Transverse colon (tissue), 4 donors: ENCODE results near the gene PCDH8. TPM values are rescaled to one million over a fixed set of nuclear protein-coding genes. Genes with fewer than 3 reads are reported as not detected.

Experiments
- DNase-seq: peaks from one replicate; pipeline ENCODE4 v3.0.0-alpha.2; 2019
- H3K27ac ChIP-seq, 4 donors: fragments of 200-600 bp; sonication (generic); 2 replicates each; pipeline ENCODE4 v1.5.1; 2016 to 2018; ENCODE audit warnings: inconsistent platforms in 4 of 4
- H3K27me3 ChIP-seq: fragments of 200-600 bp; sonication (generic); 2 replicates; pipeline ENCODE4 v1.5.1; 2017; ENCODE audit warnings: inconsistent platforms
- H3K36me3 ChIP-seq, 4 donors: fragments of 200-600 bp; sonication (generic); 2 replicates each; pipeline ENCODE4 v1.5.1; 2017 to 2019; ENCODE audit warnings: inconsistent platforms in 4 of 4
- H3K4me1 ChIP-seq, 4 donors: fragments of 200-600 bp; sonication (generic); 2 replicates each; pipeline ENCODE4 v1.5.1; 2017 to 2020; ENCODE audit warnings: inconsistent platforms in 4 of 4
- H3K4me3 ChIP-seq, 4 donors: fragments of 200-600 bp; sonication (generic); 1 replicate in 1 of 4; 2 replicates in 3 of 4; pipeline versions ENCODE4 v1.5.1 to v1.6.1; 2017 to 2019; ENCODE audit warnings: inconsistent platforms in 4 of 4
- H3K9me3 ChIP-seq, 2 donors: fragments of 200-600 bp; sonication (generic); 2 replicates each; pipeline ENCODE4 v1.5.1; 2017 to 2019; ENCODE audit warnings: inconsistent platforms in 2 of 2
- CTCF ChIP-seq, 5 experiments: fragments of 200-600 bp in 3 of 5; fragments of 450-650 bp in 2 of 5; sonication (generic) in 3 of 5; IDR thresholded peaks; 1 replicate in 2 of 5; 2 replicates in 3 of 5; pipeline ENCODE4 v1.5.1; 2016 to 2017; ENCODE audit warnings: antibody characterized with exemption in 5 of 5, inconsistent platforms in 3 of 5, mild to moderate bottlenecking in 2 of 5, moderate library complexity in 1 of 5
- EP300 ChIP-seq: sonication (generic); formaldehyde crosslinking; IDR thresholded peaks from one replicate; pipeline ENCODE4 v1.6.1; 2017; ENCODE audit warnings: antibody characterized with exemption, low read depth
- POLR2A ChIP-seq: fragments of 450-650 bp; IDR thresholded peaks from one replicate; pipeline ENCODE4 v1.6.1; 2016; ENCODE audit warnings: antibody characterized with exemption, mild to moderate bottlenecking, moderate library complexity
- POLR2AphosphoS5 ChIP-seq, 3 donors: sonication (generic); formaldehyde crosslinking; IDR thresholded peaks; one replicate each; pipeline ENCODE4 v1.6.1; 2016; ENCODE audit warnings: antibody characterized with exemption in 3 of 3
- WGBS, 2 donors: methylation state at CpG; one replicate each; pipeline ENCODE4 v1.1.5; 2018; ENCODE audit warnings: low coverage in 1 of 2; 5-methylcytosine and 5-hydroxymethylcytosine counted together
- in situ Hi-C, 4 donors: fragments of 200-750 bp; cut with MboI; loops; one replicate each; pipeline versions ENCODE4 v1.15.0 to v1.15.1; 2017; ENCODE audit warnings: low sequenced_read_pairs in 3 of 4, low pct_ligation_motif_present in 1 of 4, low pct_unique_long_range_greater_than_20kb in 1 of 4
- intact Hi-C: fragments of 100-400 bp; cut with DNase I; formaldehyde crosslinking; loops from one replicate; pipeline ENCODE4 v1.15.1; 2023; ENCODE audit warnings: low total_unique reads
- total RNA-seq, 4 donors: library from RNA; depleted of rRNA; stranded (reverse); fragments of >200 nt; gene quantifications; one replicate each; pipeline ENCODE4 v1.1.0, GENCODE V29; 2016

Gene PCDH8
- total RNA-seq, 4 donors from 2014 or later = 1.9 to 4.9 TPM; not detected in 2

GRCh38 chr13:52892925-52893324 is 44.5 kb upstream of the PCDH8 start:
- Histone ChIP-seq H3K4me1 (no peaks in the 10 kb centered on the region), H3K27ac (no peak overlapping the region), H3K36me3 (no peaks in the 10 kb centered on the region), H3K4me3 (no peak overlapping the region), H3K9me3 (no peaks in the 10 kb centered on the region), H3K27me3 (no peaks in the 10 kb centered on the region)
- TF ChIP-seq POLR2AphosphoS5 (IDR thresholded peaks at IDR 0.05) (no peak), POLR2A (no peak), CTCF (IDR thresholded peaks at IDR 0.05) (no peak), EP300 (no peak)
- WGBS, 2 donors = 81% methylated on average over 4 of the region's 4 CpGs; no CpG with 5 or more reads in 1 of the 2 donors
- no peak for DNase-seq
- in situ Hi-C loops = no loop called here
- intact Hi-C loops = no loop called here

GRCh38 chr13:52891706-52892105 is 43.3 kb upstream of the PCDH8 start:
- H3K36me3 ChIP-seq = no peaks in the 10 kb centered on the region
- H3K4me1 ChIP-seq = no peaks in the 10 kb centered on the region
- intact Hi-C loops = no loop called here
- 47 to 68% methylated on average over 2 to 5 of the region's 5 CpGs for WGBS, 2 donors
- H3K4me3 ChIP-seq = no peak overlapping the region
- no peak for TF ChIP-seq POLR2A
- no peak for TF ChIP-seq EP300
- no peak for TF ChIP-seq CTCF (IDR thresholded peaks at IDR 0.05)
- no peak for TF ChIP-seq POLR2AphosphoS5 (IDR thresholded peaks at IDR 0.05)
- H3K9me3 ChIP-seq = no peaks in the 10 kb centered on the region
- DNase-seq = no peak
- no peak overlapping the region for H3K27ac ChIP-seq
- in situ Hi-C loops = no loop called here
- no peaks in the 10 kb centered on the region for H3K27me3 ChIP-seq

- in situ Hi-C loops (no loop called here), intact Hi-C loops (no loop called here)
- no peak overlapping the region for H3K27ac ChIP-seq
- no peaks in the 10 kb centered on the region for H3K4me1 ChIP-seq
- no peaks in the 10 kb centered on the region for H3K9me3 ChIP-seq
- TF ChIP-seq EP300 (no peak), CTCF (IDR thresholded peaks at IDR 0.05) (no peak), POLR2A (no peak), POLR2AphosphoS5 (IDR thresholded peaks at IDR 0.05) (no peak)
- H3K27me3 ChIP-seq = no peaks in the 10 kb centered on the region
- WGBS, 2 donors = 57 to 75% methylated on average over 1 of the region's 1 CpG
- H3K36me3 ChIP-seq = no peaks in the 10 kb centered on the region
- H3K4me3 ChIP-seq = no peak overlapping the region
- DNase-seq = no peak
These were observed 38.7 kb upstream of the PCDH8 start for GRCh38 chr13:52887165-52887564.

- Histone ChIP-seq H3K36me3 (no peaks in the 10 kb centered on the region), H3K27me3 (no peaks in the 10 kb centered on the region), H3K4me3 (no peak overlapping the region), H3K27ac (no peak overlapping the region), H3K9me3 (no peaks in the 10 kb centered on the region), H3K4me1 (no peaks in the 10 kb centered on the region)
- in situ Hi-C loops (no loop called here), intact Hi-C loops (no loop called here)
- 63 to 70% methylated on average over 2 to 5 of the region's 5 CpGs for WGBS, 2 donors
- TF ChIP-seq POLR2A (no peak), EP300 (no peak), POLR2AphosphoS5 (IDR thresholded peaks at IDR 0.05) (no peak), CTCF (IDR thresholded peaks at IDR 0.05) (no peak)
- no peak for DNase-seq
These were observed 36.7 kb upstream of the PCDH8 start for GRCh38 chr13:52885141-52885540.
